HEK293 (cell line): ENCODE results near the gene FAM181A.

ENCODE experiments used
- CTCF ChIP-seq: fragments of 450-650 bp; formaldehyde crosslinking; IDR thresholded peaks from 2 replicates; pipeline ENCODE4 v1.5.1; 2016; ENCODE audit warnings: missing biosample characterization, missing genetic modification characterization
- KLF10 ChIP-seq: fragments of 450-650 bp; IDR thresholded peaks from 2 replicates; pipeline ENCODE4 v1.5.1; 2018; ENCODE audit warnings: missing biosample characterization, mild to moderate bottlenecking, missing genetic modification characterization
- MEIS1 ChIP-seq: sonication (generic); formaldehyde crosslinking; IDR thresholded peaks from 2 replicates; pipeline ENCODE4 v1.8.1; 2022; ENCODE audit warnings: missing genetic modification reagents, mild to moderate bottlenecking, borderline replicate concordance
- REST ChIP-seq: fragments of 450-650 bp; formaldehyde crosslinking; IDR thresholded peaks from 2 replicates; pipeline ENCODE4 v1.5.1; 2016; ENCODE audit warnings: missing biosample characterization, missing genetic modification characterization
- SETDB1 ChIP-seq: IDR thresholded peaks from one replicate; pipeline ENCODE4 v1.6.1; 2017; ENCODE audit warnings: mild to moderate bottlenecking, low read length, moderate library complexity, mixed read lengths; ENCODE audit not compliant: insufficient read length
- TRIM28 ChIP-seq: IDR thresholded peaks from 2 replicates; pipeline ENCODE4 v1.6.1; 2011; ENCODE audit warnings: low read length, control low read depth, borderline replicate concordance
- ZFP3 ChIP-seq: fragments of 450-650 bp; formaldehyde crosslinking; IDR thresholded peaks from 2 replicates; pipeline ENCODE4 v1.5.1; 2016; ENCODE audit warnings: low read depth, missing biosample characterization, missing genetic modification characterization
- ZNF580 ChIP-seq: fragments of 450-650 bp; formaldehyde crosslinking; IDR thresholded peaks from 2 replicates; pipeline ENCODE4 v1.5.1; 2016; ENCODE audit warnings: missing biosample characterization, missing genetic modification characterization
- ZSCAN16 ChIP-seq: fragments of 450-650 bp; formaldehyde crosslinking; IDR thresholded peaks from 2 replicates; pipeline ENCODE4 v1.5.1; 2016; ENCODE audit warnings: missing biosample characterization, missing genetic modification characterization

DNA sequence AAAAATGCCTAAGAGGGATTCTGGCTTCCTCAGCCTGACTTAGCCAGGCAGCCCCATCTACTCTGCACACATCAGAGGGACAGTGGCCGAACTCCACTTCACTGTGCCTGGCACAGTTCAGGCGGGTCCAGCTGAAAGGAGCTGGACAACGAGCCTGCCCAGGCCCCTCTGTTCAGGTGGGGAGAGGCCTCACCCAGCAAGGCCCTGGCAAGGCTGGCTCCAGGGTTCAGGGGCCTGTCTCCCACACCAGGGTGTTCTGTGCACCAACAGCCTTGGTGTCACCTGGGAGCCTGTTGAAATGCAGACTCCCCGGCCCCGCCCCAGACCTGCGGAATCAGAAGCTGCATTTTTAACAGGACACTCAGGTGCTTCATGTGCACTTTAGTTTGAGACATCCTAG is 9.8 kb downstream of the FAM181A start:
- TF ChIP-seq ZFP3 (tag by site-specific recombination) (no peak), KLF10 (tag by site-specific recombination) (no peak), CTCF (tag by site-specific recombination) (no peak), SETDB1 (no peak), ZNF580 (no peak), ZSCAN16 (tag by site-specific recombination) (no peak), MEIS1 (no peak), TRIM28 (no peak), REST (tag by site-specific recombination) (no peak)
